ENCODE results near the gene ADAT2.
"Not testable (repeated sequence)": the region's sequence is repeated elsewhere in the genome, so short reads cannot be mapped to it uniquely, and the experiment has no call there.

Gene ADAT2

DNA sequence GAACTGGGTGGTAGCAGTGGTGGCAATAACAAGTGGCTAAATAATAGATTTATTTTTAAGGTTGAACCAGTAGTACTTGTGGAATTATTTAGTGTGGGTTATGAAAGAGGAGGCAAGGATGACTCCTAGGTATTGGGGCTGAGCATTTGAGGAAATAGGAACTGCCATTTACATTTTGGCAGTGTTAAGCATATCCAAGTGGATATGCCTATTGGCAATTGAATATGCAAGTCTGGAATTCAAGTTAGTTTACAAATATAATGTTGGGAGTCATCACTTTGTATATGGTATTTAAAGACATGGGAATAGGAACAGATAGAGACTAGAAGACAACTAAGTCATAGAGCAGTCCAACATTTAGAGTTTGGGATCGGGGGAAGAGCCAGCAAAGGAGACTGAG, 26.1 kb upstream of the ADAT2 start:
- H3K9me3 ChIP-seq (ENCODE audit: insufficient read depth, low read length) = no peaks in the 10 kb centered on the region
- TF ChIP-seq, protein P1, sequence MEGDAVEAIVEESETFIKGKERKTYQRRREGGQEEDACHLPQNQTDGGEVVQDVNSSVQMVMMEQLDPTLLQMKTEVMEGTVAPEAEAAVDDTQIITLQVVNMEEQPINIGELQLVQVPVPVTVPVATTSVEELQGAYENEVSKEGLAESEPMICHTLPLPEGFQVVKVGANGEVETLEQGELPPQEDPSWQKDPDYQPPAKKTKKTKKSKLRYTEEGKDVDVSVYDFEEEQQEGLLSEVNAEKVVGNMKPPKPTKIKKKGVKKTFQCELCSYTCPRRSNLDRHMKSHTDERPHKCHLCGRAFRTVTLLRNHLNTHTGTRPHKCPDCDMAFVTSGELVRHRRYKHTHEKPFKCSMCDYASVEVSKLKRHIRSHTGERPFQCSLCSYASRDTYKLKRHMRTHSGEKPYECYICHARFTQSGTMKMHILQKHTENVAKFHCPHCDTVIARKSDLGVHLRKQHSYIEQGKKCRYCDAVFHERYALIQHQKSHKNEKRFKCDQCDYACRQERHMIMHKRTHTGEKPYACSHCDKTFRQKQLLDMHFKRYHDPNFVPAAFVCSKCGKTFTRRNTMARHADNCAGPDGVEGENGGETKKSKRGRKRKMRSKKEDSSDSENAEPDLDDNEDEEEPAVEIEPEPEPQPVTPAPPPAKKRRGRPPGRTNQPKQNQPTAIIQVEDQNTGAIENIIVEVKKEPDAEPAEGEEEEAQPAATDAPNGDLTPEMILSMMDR (IDR thresholded peaks at IDR 0.05; ENCODE audit: insufficient read depth, low read length, poor library complexity, severe bottlenecking) = no peak
- no peak for TF ChIP-seq EZH2phosphoT487 (conservative IDR thresholded peaks at IDR 0.05; ENCODE audit: low read length)
- no peak overlapping the region for H2AFZ ChIP-seq (ENCODE audit: low read depth, low read length, severe bottlenecking)
- no peaks in the 10 kb centered on the region for H3K79me2 ChIP-seq (ENCODE audit: insufficient read depth, low read length)
- no peak overlapping the region for H3K4me2 ChIP-seq (ENCODE audit: low read depth, low read length, poor library complexity, severe bottlenecking)
- H3K27me3 ChIP-seq (ENCODE audit: low read length) = no peaks in the 10 kb centered on the region
- H3K36me3 ChIP-seq (ENCODE audit: low read length) = peaks cover 13% of the 10 kb centered on the region
- H4K20me1 ChIP-seq (ENCODE audit: low read depth, low read length) = no peaks in the 10 kb centered on the region
- H3K9me2 ChIP-seq (replicated peaks; ENCODE audit: insufficient read depth, low read length) = no peaks in the 10 kb centered on the region
- H3K4me3 ChIP-seq (ENCODE audit: insufficient read depth, low read length, poor library complexity, severe bottlenecking) = no peak overlapping the region
- H3K9ac ChIP-seq (ENCODE audit: low read length) = no peak overlapping the region
- no peaks in the 10 kb centered on the region for H3F3A ChIP-seq (ENCODE audit: insufficient read depth)
- no peak overlapping the region for H3K27ac ChIP-seq (ENCODE audit: low read depth, low read length)

DNA sequence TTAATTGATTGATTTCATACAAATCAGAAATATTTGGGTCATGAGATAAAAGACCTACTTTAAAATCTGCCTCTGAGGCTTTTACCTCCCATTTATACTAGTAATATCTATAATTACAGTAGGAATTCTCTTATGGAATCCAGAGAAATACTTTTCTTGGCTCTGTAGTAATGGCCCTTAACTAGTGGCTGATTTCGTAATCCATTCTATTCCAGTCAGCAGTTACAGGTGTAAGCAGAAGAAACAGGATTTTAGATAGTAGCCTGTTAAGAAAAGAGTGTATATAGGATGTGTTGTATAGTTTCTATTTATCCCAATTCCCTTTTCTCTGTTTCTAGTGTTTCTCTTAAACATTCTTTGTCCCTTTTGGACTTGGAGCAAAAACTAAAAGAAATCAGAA, 21.3 kb upstream of the ADAT2 start:
- H3K9ac ChIP-seq (ENCODE audit: low read length) = no peak overlapping the region
- no peaks in the 10 kb centered on the region for H3K9me3 ChIP-seq (ENCODE audit: insufficient read depth, low read length)
- H3K79me2 ChIP-seq (ENCODE audit: insufficient read depth, low read length) = no peaks in the 10 kb centered on the region
- H3K27ac ChIP-seq (ENCODE audit: low read depth, low read length) = no peak overlapping the region
- no peaks in the 10 kb centered on the region for H3K9me2 ChIP-seq (replicated peaks; ENCODE audit: insufficient read depth, low read length)
- TF ChIP-seq, protein P1 (IDR thresholded peaks at IDR 0.05; ENCODE audit: insufficient read depth, low read length, poor library complexity, severe bottlenecking) = no peak
- no peak for TF ChIP-seq EZH2phosphoT487 (conservative IDR thresholded peaks at IDR 0.05; ENCODE audit: low read length)
- H3F3A ChIP-seq (ENCODE audit: insufficient read depth) = no peaks in the 10 kb centered on the region
- H2AFZ ChIP-seq (ENCODE audit: low read depth, low read length, severe bottlenecking) = no peak overlapping the region
- H3K4me2 ChIP-seq (ENCODE audit: low read depth, low read length, poor library complexity, severe bottlenecking) = no peak overlapping the region
- H3K4me3 ChIP-seq (ENCODE audit: insufficient read depth, low read length, poor library complexity, severe bottlenecking) = no peak overlapping the region
- no peaks in the 10 kb centered on the region for H4K20me1 ChIP-seq (ENCODE audit: low read depth, low read length)
- H3K27me3 ChIP-seq (ENCODE audit: low read length) = no peaks in the 10 kb centered on the region
- peaks cover 19% of the 10 kb centered on the region for H3K36me3 ChIP-seq (ENCODE audit: low read length)

DNA sequence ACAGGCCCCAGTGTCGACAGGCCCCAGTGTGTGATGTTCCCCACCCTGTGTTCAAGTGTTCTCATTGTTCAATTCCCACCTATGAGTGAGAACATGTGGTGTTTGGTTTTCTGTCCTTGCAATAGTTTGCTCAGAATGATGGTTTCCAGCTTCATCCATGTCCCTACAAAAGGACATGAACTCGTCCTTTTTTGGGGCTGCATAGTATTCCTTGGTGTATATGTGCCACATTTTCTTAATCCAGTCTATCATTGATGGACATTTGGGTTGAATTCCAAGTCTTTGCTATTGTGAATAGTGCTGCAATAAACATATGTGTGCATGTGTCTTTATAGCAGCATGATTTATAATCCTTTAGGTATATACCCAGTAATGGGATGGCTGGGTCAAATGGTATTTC, 18.3 kb upstream of the ADAT2 start:
- H3K9me2 ChIP-seq (replicated peaks; ENCODE audit: insufficient read depth, low read length); H3K4me2 ChIP-seq (ENCODE audit: low read depth, low read length, poor library complexity, severe bottlenecking); H3K79me2 ChIP-seq (ENCODE audit: insufficient read depth, low read length); H3K9ac ChIP-seq (ENCODE audit: low read length); H3K4me3 ChIP-seq (ENCODE audit: insufficient read depth, low read length, poor library complexity, severe bottlenecking); H3K27ac ChIP-seq (ENCODE audit: low read depth, low read length); H3K9me3 ChIP-seq (ENCODE audit: insufficient read depth, low read length); H3F3A ChIP-seq (ENCODE audit: insufficient read depth); H2AFZ ChIP-seq (ENCODE audit: low read depth, low read length, severe bottlenecking); H3K27me3 ChIP-seq (ENCODE audit: low read length); H4K20me1 ChIP-seq (ENCODE audit: low read depth, low read length): not testable (repeated sequence)
- H3K36me3 ChIP-seq (ENCODE audit: low read length) = peaks cover 25% of the 10 kb centered on the region

DNA sequence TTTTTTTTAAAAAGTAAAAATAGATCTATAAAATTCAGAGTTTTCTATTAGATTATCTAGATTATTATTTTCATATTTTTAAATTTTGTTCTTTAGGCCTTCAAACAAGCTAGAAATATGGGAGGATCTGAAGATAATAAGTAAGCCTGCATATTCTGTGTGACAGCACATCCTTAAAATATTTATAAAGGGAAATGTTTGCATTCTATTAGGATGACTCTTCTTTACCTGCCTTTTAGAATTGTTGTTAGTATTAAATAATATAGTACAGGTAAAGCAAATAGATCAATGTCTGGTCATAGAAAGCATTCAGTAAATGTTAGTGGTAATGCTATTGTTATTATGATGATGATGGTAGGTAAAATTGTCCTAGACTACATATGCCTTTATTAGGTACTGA, 17.5 kb upstream of the ADAT2 start:
- Histone ChIP-seq H2AFZ (ENCODE audit: low read depth, low read length, severe bottlenecking) (no peak overlapping the region), H3K9ac (ENCODE audit: low read length) (no peak overlapping the region), H3K79me2 (ENCODE audit: insufficient read depth, low read length) (no peaks in the 10 kb centered on the region), H3F3A (ENCODE audit: insufficient read depth) (no peaks in the 10 kb centered on the region), H3K9me2 (replicated peaks; ENCODE audit: insufficient read depth, low read length) (no peaks in the 10 kb centered on the region), H3K4me3 (ENCODE audit: insufficient read depth, low read length, poor library complexity, severe bottlenecking) (no peak overlapping the region), H3K27me3 (ENCODE audit: low read length) (no peaks in the 10 kb centered on the region), H3K36me3 (ENCODE audit: low read length) (peaks cover 31% of the 10 kb centered on the region), H3K9me3 (ENCODE audit: insufficient read depth, low read length) (no peaks in the 10 kb centered on the region), H3K27ac (ENCODE audit: low read depth, low read length) (no peak overlapping the region), H4K20me1 (ENCODE audit: low read depth, low read length) (no peaks in the 10 kb centered on the region), H3K4me2 (ENCODE audit: low read depth, low read length, poor library complexity, severe bottlenecking) (no peak overlapping the region)
- TF ChIP-seq, protein P1 (IDR thresholded peaks at IDR 0.05; ENCODE audit: insufficient read depth, low read length, poor library complexity, severe bottlenecking) = no peak
- TF ChIP-seq EZH2phosphoT487 (conservative IDR thresholded peaks at IDR 0.05; ENCODE audit: low read length) = no peak
